Neural crest cell (in vitro differentiated cells): ENCODE measurements around the gene COL18A1. TPM values are rescaled to one million over a fixed set of nuclear protein-coding genes. Genes with fewer than 3 reads are reported as not detected.

ENCODE experiments used
- DNase-seq: peaks from one replicate; pipeline ENCODE4 v3.0.0; 2021; ENCODE audit warnings: low read depth, mixed read lengths, low spot score
- H3K27ac Mint-ChIP-seq: one replicate; pipeline ENCODE4 v1.8.0; 2021; ENCODE audit warnings: mild to moderate bottlenecking, mixed read lengths; ENCODE audit not compliant: unreplicated experiment
- H3K27me3 Mint-ChIP-seq: 2 replicates; pipeline ENCODE4 v1.8.0; 2021; ENCODE audit warnings: low read depth, mild to moderate bottlenecking, mixed read lengths
- H3K36me3 Mint-ChIP-seq: 2 replicates; pipeline ENCODE4 v1.8.0; 2021; ENCODE audit warnings: low read depth, mild to moderate bottlenecking, mixed read lengths
- H3K4me1 Mint-ChIP-seq: 2 replicates; pipeline ENCODE4 v1.8.0; 2021; ENCODE audit warnings: mixed read lengths
- H3K4me3 Mint-ChIP-seq: one replicate; pipeline ENCODE4 v1.8.0; 2021; ENCODE audit warnings: mild to moderate bottlenecking, mixed read lengths
- H3K9me3 Mint-ChIP-seq: 2 replicates; pipeline ENCODE4 v1.8.0; 2021; ENCODE audit warnings: mixed read lengths
- total RNA-seq: library from RNA; stranded (reverse); gene quantifications from 2 replicates; pipeline ENCODE4 v1.2.1, GENCODE V29; 2021
- TF ChIP-seq, protein P1 (sequence below): fragments of 200-600 bp; sonication (generic); conservative IDR thresholded peaks from 2 replicates; pipeline ENCODE4 v1.5.0; 2021; ENCODE audit warnings: antibody characterized with exemption, mild to moderate bottlenecking

The COL18A1 gene
- total RNA-seq, 1 donor from 2014 or later: 19.2 TPM

DNA sequence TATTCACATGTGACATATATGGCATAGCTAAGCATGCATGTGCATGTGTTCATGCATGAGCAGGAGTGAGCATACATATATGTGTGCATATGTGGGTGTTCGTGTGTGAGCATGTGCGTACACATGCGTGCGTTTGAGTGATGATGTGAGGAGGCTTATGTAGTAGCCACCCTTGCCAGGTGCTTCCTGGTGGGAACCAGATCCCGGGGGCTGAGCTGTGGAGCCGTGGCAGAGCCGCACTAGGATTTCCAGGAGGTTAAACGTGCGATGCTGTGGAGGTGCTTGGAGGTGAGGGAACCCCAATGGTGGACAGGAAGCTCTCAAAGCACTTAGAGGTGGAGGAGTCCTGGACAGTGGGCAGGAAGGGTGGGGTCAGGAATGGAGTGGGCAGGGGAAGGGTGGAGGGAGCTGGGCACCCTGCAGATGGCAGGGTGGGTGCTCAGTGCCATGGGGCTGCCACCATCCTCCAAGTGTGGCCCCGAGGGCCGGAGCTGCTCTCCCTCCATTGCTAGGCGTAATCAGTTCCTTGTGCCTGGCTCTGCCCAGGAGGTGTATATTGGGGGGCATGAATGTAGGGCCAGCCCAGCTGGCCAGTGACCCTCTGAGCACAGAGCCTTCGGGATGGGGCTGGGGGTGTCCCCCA lies 48.5 kb downstream of the COL18A1 start:
- no peak overlapping the region for H3K4me3 Mint-ChIP-seq
- H3K27ac Mint-ChIP-seq: peak overlapping the region; percentile 50
- H3K27me3 Mint-ChIP-seq: no peaks in the 10 kb centered on the region
- H3K36me3 Mint-ChIP-seq: no peaks in the 10 kb centered on the region
- H3K4me1 Mint-ChIP-seq: peaks cover 3% of the 10 kb centered on the region
- no peak for DNase-seq
- TF ChIP-seq, protein P1, sequence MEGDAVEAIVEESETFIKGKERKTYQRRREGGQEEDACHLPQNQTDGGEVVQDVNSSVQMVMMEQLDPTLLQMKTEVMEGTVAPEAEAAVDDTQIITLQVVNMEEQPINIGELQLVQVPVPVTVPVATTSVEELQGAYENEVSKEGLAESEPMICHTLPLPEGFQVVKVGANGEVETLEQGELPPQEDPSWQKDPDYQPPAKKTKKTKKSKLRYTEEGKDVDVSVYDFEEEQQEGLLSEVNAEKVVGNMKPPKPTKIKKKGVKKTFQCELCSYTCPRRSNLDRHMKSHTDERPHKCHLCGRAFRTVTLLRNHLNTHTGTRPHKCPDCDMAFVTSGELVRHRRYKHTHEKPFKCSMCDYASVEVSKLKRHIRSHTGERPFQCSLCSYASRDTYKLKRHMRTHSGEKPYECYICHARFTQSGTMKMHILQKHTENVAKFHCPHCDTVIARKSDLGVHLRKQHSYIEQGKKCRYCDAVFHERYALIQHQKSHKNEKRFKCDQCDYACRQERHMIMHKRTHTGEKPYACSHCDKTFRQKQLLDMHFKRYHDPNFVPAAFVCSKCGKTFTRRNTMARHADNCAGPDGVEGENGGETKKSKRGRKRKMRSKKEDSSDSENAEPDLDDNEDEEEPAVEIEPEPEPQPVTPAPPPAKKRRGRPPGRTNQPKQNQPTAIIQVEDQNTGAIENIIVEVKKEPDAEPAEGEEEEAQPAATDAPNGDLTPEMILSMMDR: no peak
- peaks cover 4% of the 10 kb centered on the region for H3K9me3 Mint-ChIP-seq

- Mint-ChIP-seq H3K27ac (no peak overlapping the region), H3K4me1 (peaks cover 3% of the 10 kb centered on the region), H3K4me3 (no peak overlapping the region), H3K36me3 (no peaks in the 10 kb centered on the region), H3K9me3 (peaks cover 4% of the 10 kb centered on the region), H3K27me3 (no peaks in the 10 kb centered on the region)
- DNase-seq: no peak
- TF ChIP-seq, protein P1: no peak
Measured at GRCh38 chr21:45454060-45454925, 49.3 kb downstream of the COL18A1 start.

DNA sequence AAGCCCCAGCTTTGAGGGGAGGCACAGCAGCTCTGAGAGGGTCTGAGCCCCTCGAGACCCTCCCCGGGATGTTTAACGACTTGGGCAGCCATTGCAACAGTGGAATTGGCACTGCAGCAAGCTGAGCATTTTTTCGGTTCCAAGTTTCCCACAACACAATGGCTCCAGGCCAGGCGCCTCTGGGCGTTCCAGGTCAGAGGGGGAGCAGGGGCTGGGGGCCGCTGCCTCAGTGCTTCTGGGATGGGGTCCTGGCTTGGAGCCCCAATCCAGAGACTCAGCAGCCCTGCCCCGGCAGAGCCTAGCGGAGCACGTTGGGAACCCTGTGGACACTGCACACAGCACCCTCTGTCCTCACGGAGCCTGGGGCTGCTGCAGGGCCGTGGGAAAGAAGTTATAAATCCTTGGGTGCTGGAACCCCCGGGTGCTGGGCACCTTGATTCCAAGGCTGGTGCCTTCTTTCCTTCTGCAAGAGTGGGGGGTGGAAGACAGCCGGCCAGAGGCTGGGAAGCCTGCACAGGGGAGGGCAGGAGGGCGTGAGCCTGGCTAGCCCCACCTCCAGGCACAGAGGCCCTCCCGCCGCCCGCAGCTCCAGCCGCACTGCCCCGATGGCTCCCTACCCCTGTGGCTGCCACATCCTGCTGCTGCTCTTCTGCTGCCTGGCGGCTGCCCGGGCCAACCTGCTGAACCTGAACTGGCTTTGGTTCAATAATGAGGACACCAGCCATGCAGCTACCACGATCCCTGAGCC lies 50.1 kb downstream of the COL18A1 start:
- H3K36me3 Mint-ChIP-seq: no peaks in the 10 kb centered on the region
- DNase-seq: no peak
- no peak overlapping the region for H3K4me3 Mint-ChIP-seq
- H3K4me1 Mint-ChIP-seq: peaks cover 3% of the 10 kb centered on the region
- no peak overlapping the region for H3K27ac Mint-ChIP-seq
- peaks cover 4% of the 10 kb centered on the region for H3K9me3 Mint-ChIP-seq
- no peaks in the 10 kb centered on the region for H3K27me3 Mint-ChIP-seq
- TF ChIP-seq, protein P1: no peak

GRCh38 chr21:45455674-45456583 lies 51.0 kb downstream of the COL18A1 start:
- Mint-ChIP-seq H3K27me3 (no peaks in the 10 kb centered on the region), H3K27ac (no peak overlapping the region), H3K36me3 (no peaks in the 10 kb centered on the region), H3K4me1 (peaks cover 6% of the 10 kb centered on the region), H3K4me3 (no peak overlapping the region), H3K9me3 (peaks cover 4% of the 10 kb centered on the region)
- no peak for DNase-seq
- TF ChIP-seq, protein P1: no peak
